ENCODE data around the gene KRT5.

The KRT5 gene

GRCh38 chr12:52527121-52527800 lies 7.1 kb upstream of the KRT5 start:
- no peak for DNase-seq (ENCODE audit: low read depth)
- no peak overlapping the region for H3K4me3 ChIP-seq (ENCODE audit: low read depth, low read length)
- TF ChIP-seq, protein P1, sequence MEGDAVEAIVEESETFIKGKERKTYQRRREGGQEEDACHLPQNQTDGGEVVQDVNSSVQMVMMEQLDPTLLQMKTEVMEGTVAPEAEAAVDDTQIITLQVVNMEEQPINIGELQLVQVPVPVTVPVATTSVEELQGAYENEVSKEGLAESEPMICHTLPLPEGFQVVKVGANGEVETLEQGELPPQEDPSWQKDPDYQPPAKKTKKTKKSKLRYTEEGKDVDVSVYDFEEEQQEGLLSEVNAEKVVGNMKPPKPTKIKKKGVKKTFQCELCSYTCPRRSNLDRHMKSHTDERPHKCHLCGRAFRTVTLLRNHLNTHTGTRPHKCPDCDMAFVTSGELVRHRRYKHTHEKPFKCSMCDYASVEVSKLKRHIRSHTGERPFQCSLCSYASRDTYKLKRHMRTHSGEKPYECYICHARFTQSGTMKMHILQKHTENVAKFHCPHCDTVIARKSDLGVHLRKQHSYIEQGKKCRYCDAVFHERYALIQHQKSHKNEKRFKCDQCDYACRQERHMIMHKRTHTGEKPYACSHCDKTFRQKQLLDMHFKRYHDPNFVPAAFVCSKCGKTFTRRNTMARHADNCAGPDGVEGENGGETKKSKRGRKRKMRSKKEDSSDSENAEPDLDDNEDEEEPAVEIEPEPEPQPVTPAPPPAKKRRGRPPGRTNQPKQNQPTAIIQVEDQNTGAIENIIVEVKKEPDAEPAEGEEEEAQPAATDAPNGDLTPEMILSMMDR (IDR thresholded peaks at IDR 0.05; ENCODE audit: low read depth, low read length, missing control alignments): no peak

DNA sequence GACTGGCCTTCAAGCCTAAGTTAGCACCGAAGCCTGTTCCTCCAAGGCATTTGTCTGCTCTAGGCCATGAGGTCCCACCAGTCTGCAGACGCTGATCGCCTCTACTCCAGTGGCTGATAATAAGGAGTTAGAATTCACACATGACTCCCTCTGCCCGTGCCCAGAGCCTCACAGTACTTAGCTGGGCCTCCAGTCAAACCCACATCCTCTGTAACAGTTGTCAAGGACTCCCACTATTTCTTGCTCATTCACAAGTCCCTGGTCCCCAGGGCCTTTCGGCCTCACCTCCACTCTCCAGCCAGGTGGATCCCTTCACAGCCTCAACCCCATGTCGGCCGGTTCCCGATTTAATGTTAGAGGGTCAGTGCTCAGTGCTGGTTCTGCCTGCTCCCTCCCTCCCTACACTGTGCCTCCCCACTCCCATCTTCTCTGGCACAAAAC lies 6.3 kb upstream of the KRT5 start:
- TF ChIP-seq, protein P1 (IDR thresholded peaks at IDR 0.05; ENCODE audit: low read depth, low read length, missing control alignments): no peak
- DNase-seq (ENCODE audit: low read depth): no peak

DNA sequence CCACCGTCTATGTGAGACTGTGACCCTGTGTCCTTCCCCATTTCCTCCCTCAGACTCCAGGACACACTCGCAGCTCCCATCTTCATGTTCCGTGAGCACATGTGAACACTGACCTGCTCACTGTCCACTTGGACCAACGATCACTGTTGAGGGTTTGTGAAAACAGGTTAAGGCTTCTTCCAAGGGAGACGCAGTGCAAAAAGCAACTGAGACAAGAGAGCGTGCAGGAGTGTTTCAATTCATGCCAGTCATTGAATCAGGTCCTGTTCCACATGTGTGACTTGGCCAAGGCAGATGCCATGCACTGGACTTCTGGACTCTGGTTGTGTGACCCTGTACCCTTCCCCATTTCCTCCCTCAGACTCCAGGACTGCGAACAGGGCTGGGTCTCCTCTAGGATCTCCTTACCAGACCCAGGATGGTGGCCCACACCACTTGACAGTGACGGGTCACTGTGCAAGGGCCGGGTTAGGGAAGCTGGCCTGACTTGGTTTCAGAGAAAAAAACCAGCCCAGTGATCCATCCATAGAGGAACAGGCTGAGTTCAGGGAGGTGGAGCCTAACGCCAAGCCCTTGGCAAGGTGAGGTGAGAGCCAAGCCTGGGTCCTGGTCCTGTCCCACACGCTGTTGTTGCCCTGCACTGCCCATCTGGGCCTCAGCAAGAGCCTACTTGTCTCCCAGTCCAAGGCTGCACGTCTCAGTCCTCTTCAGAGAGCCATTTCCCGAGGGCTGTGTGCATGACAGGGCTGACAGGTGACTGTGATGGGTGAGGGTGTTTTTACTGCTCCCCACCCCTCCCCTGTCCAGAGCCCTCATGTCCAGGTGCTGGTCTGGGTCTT lies 5.7 kb upstream of the KRT5 start:
- TF ChIP-seq, protein P1 (IDR thresholded peaks at IDR 0.05; ENCODE audit: low read depth, low read length, missing control alignments): no peak
- no peak for DNase-seq (ENCODE audit: low read depth)
- H3K4me3 ChIP-seq (ENCODE audit: low read depth, low read length): no peak overlapping the region

More for the DNA sequence above, 6.3 kb upstream of the KRT5 start:
- no peak overlapping the region for H3K4me3 ChIP-seq (ENCODE audit: low read depth, low read length)

- TF ChIP-seq, protein P1 (IDR thresholded peaks at IDR 0.05; ENCODE audit: low read depth, low read length, missing control alignments): no peak
- DNase-seq (ENCODE audit: low read depth): no peak
- no peak overlapping the region for H3K4me3 ChIP-seq (ENCODE audit: low read depth, low read length)
Measured at GRCh38 chr12:52524898-52525591, 4.9 kb upstream of the KRT5 start.

GRCh38 chr12:52524241-52524897 lies 4.2 kb upstream of the KRT5 start:
- no peak overlapping the region for H3K4me3 ChIP-seq (ENCODE audit: low read depth, low read length)
- no peak for DNase-seq (ENCODE audit: low read depth)

DNA sequence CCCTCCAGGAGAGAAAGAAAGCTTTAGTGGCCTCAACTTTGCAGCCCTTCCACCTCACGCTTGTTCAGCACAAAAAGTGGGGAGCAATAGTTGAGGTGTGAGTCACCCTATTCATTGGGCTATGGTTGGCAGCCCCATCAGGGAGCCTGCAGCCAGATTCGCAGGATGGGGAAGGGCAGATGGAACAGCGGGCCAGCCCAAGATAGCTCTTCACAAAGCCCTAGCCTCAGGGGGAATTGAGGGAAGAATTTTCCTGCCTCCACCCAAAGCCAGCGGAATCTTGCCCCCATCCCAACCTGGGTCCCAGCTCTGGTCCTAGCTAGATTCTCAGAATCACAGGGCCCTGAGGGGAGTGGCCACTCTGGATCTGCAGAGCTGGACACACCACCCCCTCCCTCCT lies 3.6 kb upstream of the KRT5 start:
- DNase-seq (ENCODE audit: low read depth): no peak
- H3K4me3 ChIP-seq (ENCODE audit: low read depth, low read length): no peak overlapping the region

More at GRCh38 chr12:52524241-52524897, 4.2 kb upstream of the KRT5 start:
- TF ChIP-seq, protein P1 (IDR thresholded peaks at IDR 0.05; ENCODE audit: low read depth, low read length, missing control alignments): no peak

More for the DNA sequence above, 3.6 kb upstream of the KRT5 start:
- TF ChIP-seq, protein P1 (IDR thresholded peaks at IDR 0.05; ENCODE audit: low read depth, low read length, missing control alignments): no peak

Measured in GM12864 (cell line).